HG02759 (cell line): ENCODE measurements around the gene SYTL3.
A peak's percentile ranks its signal among the peaks of the same experiment; 100 is the strongest.

Source experiments
- ATAC-seq: cut with Tn5 transposase; IDR thresholded peaks from one replicate; pipeline ENCODE4 v1.9.1; 2021; ENCODE audit warnings: mild to moderate bottlenecking, moderate library complexity; ENCODE audit not compliant: unreplicated experiment

The SYTL3 gene

DNA sequence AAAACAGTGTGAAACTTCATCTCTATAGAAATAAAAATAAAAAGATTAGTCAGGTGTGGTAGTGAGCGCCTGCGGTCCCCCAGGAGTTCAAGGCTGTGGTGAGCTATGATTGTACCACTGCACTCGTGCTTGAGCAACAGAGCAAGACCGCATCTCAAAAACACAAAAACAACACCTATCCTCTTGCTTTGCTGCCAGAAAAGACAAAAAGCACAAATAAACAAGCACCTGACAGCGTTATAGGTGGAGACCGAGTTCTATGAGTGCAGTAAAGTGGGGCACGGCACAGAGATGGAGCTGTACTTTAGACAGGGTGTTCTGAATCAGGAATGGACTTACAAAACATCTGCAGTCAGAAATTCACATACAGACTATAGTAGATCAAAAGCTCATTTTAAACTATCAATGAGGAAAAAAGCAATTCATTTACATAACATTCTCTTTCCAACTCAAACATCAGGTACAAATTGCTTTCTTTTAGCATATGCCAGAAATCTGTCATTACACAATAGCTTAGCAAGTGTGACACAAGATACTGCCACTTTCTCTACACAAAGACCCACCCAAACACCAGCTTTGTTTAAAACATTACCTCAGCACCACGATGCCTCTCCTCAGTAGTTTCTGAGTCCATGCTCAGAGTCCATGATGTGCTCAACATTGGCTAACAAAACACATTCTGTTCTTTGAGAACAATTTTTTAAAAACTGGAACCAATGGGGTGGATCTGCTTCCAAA, 159.3 kb downstream of the SYTL3 start:
- peak; percentile 78 for ATAC-seq

- no peak for ATAC-seq
Measured at GRCh38 chr6:158810155-158811095, 160.6 kb downstream of the SYTL3 start.

DNA sequence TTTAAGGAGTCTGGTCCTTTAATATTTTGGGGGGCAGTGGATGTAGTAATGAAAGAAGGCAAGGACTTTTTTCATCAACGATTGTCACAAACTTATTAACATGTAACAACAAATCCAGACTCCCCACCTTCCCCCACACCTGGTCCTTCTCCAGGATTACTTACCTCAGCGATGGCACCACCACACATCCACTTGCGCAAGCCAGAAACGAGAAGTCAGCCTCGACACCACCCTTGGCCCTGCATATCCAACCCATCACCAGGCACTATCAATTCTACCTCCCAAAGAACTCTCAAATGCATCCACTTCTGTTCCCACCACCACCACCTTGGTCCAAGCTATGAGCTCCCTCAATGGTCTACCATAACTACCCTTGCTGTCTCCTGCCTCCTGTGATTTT, 162.8 kb downstream of the SYTL3 start:
- no peak for ATAC-seq

DNA sequence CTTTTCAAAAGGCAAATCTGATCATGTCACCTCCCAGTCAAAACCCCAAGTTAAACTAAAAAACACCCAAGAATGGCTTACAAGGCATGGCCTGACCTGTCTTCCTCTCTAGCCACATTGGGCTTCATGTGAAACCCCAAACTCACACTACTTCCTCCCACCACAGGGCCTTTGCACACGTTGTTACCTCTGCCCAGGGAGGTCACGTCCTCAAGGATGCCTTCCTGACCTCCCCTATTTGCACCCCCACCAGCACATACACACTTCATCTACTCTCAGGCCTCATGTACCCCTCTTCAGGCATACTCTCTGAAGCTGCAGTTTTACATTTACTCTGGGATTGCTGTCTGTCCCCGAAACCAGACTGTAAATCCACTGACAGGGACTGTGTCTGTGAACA, 163.2 kb downstream of the SYTL3 start:
- ATAC-seq, result no peak
